ENCODE results near the gene TSFM. TPM values are rescaled to one million over a fixed set of nuclear protein-coding genes. Genes with fewer than 3 reads are reported as not detected.

TSFM gene
- total and polyA plus RNA-seq, 2 donors: 15.9 to 36.3 TPM

DNA sequence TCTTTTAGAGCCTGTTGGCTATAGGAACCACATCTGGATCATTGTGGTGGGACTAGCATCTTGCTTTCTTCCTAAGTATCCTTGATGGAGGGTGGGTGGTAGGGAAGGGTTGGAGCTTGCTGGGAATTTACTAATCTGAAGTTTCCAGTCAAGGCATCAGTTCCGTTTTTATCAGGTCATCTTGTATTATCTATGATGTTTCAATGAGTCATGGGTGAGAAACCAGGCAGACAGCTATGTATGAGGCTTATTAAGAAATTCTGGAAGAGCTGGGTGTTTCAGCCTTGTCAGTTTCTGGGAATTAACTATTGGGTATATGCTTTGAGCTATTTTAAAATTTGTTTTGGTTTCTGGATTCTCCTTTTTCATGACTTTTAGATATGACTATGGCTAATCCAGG lies 11.3 kb downstream of the TSFM start:
- no peak for DNase-seq (ENCODE audit: extremely low spot score)
- Histone ChIP-seq H3K4me3 (ENCODE audit: low read depth, low read length) (no peak overlapping the region), H3K4me1 (ENCODE audit: insufficient read depth) (no peaks in the 10 kb centered on the region), H3K36me3 (ENCODE audit: insufficient read depth) (peaks cover 2% of the 10 kb centered on the region), H3K27ac (ENCODE audit: low read depth) (no peak overlapping the region)
- 52% methylated on average over 1 of the region's 1 CpG for WGBS

- Histone ChIP-seq H3K4me3 (ENCODE audit: low read depth, low read length) (no peak overlapping the region), H3K4me1 (ENCODE audit: insufficient read depth) (no peaks in the 10 kb centered on the region), H3K27ac (ENCODE audit: low read depth) (no peak overlapping the region), H3K36me3 (ENCODE audit: insufficient read depth) (peaks cover 2% of the 10 kb centered on the region)
- no peak for DNase-seq (ENCODE audit: extremely low spot score)
- WGBS: 93% methylated on average over 6 of the region's 6 CpGs
Measured at GRCh38 chr12:57795354-57795753, 12.8 kb downstream of the TSFM start.

DNA sequence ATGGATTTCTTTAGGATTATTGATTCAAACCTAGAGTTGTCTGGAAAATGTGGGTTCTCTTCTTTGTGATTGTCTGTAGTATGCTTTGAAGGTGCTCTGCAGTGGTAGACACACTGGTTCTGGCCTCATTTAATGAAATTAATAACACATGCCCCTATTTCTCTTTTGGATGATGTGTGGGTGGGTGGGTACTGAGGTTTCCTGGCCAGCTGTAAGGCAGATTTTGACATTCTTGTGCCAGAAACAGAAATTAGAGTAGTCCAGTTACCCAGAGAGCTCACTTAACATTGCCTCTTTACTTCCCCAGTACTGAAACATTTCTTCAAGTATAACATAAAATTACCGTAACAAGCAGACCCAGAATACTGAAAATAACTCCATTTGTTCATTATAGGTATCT lies 14.4 kb downstream of the TSFM start:
- Histone ChIP-seq H3K4me3 (ENCODE audit: low read depth, low read length) (no peak overlapping the region), H3K4me1 (ENCODE audit: insufficient read depth) (no peaks in the 10 kb centered on the region), H3K27ac (ENCODE audit: low read depth) (no peak overlapping the region), H3K36me3 (ENCODE audit: insufficient read depth) (peaks cover 2% of the 10 kb centered on the region)
- WGBS: 97% methylated on average over 1 of the region's 1 CpG
- DNase-seq (ENCODE audit: extremely low spot score): no peak

- no peaks in the 10 kb centered on the region for H3K4me1 ChIP-seq (ENCODE audit: insufficient read depth)
- peaks cover 2% of the 10 kb centered on the region for H3K36me3 ChIP-seq (ENCODE audit: insufficient read depth)
- H3K27ac ChIP-seq (ENCODE audit: low read depth): no peak overlapping the region
- no peak overlapping the region for H3K4me3 ChIP-seq (ENCODE audit: low read depth, low read length)
- WGBS: 97% methylated on average over 1 of the region's 1 CpG
- DNase-seq (ENCODE audit: extremely low spot score): no peak
Measured at GRCh38 chr12:57797933-57798332, 15.3 kb downstream of the TSFM start.

- no peak overlapping the region for H3K4me3 ChIP-seq (ENCODE audit: low read depth, low read length)
- H3K27ac ChIP-seq (ENCODE audit: low read depth): no peak overlapping the region
- 97% methylated on average over 3 of the region's 3 CpGs for WGBS
- DNase-seq (ENCODE audit: extremely low spot score): no peak
- peaks cover 2% of the 10 kb centered on the region for H3K36me3 ChIP-seq (ENCODE audit: insufficient read depth)
- no peaks in the 10 kb centered on the region for H3K4me1 ChIP-seq (ENCODE audit: insufficient read depth)
Measured at GRCh38 chr12:57800965-57801364, 18.4 kb downstream of the TSFM start.

DNA sequence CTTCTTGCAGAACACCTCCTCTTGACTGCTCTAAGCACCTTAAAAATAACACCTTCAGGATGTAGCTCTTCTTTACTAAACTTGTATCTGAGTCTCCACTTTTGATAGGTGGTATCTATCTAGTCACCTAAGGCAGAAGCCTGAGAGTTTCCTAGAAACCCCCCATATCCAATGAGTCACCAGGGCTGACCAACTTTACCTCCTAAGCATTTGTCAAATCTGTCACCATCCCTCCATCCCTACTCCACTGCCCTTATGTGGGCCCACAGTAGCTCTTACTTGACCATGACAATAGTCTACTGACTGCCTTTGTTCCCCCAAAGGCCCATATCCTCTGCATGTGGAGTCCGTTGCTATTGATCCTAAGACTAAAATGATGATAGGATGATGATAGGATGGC lies 20.0 kb downstream of the TSFM start:
- WGBS: 97% methylated on average over 1 of the region's 1 CpG
- H3K27ac ChIP-seq (ENCODE audit: low read depth): no peak overlapping the region
- no peak overlapping the region for H3K4me3 ChIP-seq (ENCODE audit: low read depth, low read length)
- no peaks in the 10 kb centered on the region for H3K36me3 ChIP-seq (ENCODE audit: insufficient read depth)
- DNase-seq (ENCODE audit: extremely low spot score): no peak
- no peaks in the 10 kb centered on the region for H3K4me1 ChIP-seq (ENCODE audit: insufficient read depth)

- DNase-seq (ENCODE audit: extremely low spot score): no peak
- WGBS: 41% methylated on average over 9 of the region's 9 CpGs
- Histone ChIP-seq H3K36me3 (ENCODE audit: insufficient read depth) (no peaks in the 10 kb centered on the region), H3K4me1 (ENCODE audit: insufficient read depth) (no peaks in the 10 kb centered on the region), H3K27ac (ENCODE audit: low read depth) (no peak overlapping the region), H3K4me3 (ENCODE audit: low read depth, low read length) (no peak overlapping the region)
Measured at GRCh38 chr12:57803319-57803893, 20.8 kb downstream of the TSFM start.

DNA sequence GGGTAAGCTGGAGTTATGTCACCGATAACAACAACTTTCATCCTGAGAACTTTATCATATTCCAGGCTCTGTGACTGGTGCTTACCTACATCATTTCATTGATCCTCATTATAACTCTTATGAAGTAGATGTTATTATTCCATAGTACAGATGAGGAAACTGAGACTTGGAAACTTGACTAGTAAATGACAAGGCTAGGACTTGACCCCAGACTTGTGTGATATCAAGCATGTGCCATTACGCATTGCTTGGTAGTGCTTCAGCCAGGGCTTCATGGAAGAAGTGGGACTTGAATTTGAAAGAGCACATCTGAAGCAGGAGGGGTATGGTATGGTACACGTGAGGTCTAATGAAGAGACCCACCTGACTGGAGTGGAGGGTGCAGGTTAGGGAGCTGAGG lies 24.1 kb downstream of the TSFM start:
- Histone ChIP-seq H3K4me3 (ENCODE audit: low read depth, low read length) (no peak overlapping the region), H3K4me1 (ENCODE audit: insufficient read depth) (no peaks in the 10 kb centered on the region), H3K27ac (ENCODE audit: low read depth) (no peak overlapping the region), H3K36me3 (ENCODE audit: insufficient read depth) (no peaks in the 10 kb centered on the region)
- no peak for DNase-seq (ENCODE audit: extremely low spot score)
- whole genome bisulfite sequencing: 97% methylated on average over 3 of the region's 3 CpGs

DNA sequence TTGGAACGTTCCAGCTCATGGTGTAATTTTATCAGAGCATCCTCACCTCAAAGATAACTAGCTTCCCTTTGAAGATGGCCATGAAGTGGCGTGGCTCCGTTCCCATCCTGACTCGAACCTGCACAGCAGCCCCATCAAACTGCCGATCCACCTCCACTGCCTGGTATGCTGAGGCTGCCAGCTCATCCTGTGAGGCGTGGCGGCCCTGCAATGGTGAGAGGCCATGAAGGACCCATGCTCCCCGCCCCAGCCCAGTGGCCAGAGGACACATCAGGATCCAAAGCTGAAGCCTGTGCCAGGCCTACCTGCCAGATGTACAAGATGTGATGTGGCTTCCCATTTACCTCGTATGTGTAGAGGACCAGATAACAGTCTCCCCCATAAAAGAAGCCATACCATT lies 24.7 kb downstream of the TSFM start:
- no peak overlapping the region for H3K27ac ChIP-seq (ENCODE audit: low read depth)
- H3K4me3 ChIP-seq (ENCODE audit: low read depth, low read length): no peak overlapping the region
- no peaks in the 10 kb centered on the region for H3K36me3 ChIP-seq (ENCODE audit: insufficient read depth)
- DNase-seq (ENCODE audit: extremely low spot score): no peak
- no peaks in the 10 kb centered on the region for H3K4me1 ChIP-seq (ENCODE audit: insufficient read depth)
- WGBS: 93% methylated on average over 9 of the region's 9 CpGs

DNA sequence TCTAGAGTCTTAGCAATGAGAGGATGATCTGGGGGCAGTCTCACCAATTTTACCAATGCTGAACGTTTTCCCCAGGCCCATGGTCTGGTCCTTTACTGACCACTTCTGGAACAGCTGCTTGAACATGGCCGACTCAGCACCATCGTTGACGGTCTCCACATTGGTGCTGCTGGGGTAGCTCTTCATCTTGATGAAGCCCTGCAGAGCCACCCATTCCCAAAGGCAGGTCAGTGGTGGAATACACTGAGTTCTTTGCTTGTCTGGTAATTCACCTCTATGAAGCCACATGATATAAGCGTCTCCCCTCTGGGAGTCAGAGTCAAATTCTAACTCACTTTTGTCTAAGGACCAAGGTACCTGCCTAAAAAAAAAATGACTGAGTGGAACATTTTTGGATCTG lies 25.8 kb downstream of the TSFM start:
- 88% methylated on average over 5 of the region's 5 CpGs for WGBS
- Histone ChIP-seq H3K36me3 (ENCODE audit: insufficient read depth) (no peaks in the 10 kb centered on the region), H3K4me3 (ENCODE audit: low read depth, low read length) (no peak overlapping the region), H3K4me1 (ENCODE audit: insufficient read depth) (no peaks in the 10 kb centered on the region), H3K27ac (ENCODE audit: low read depth) (no peak overlapping the region)
- no peak for DNase-seq (ENCODE audit: extremely low spot score)

GRCh38 chr12:57809425-57809824 lies 26.8 kb downstream of the TSFM start:
- no peaks in the 10 kb centered on the region for H3K4me1 ChIP-seq (ENCODE audit: insufficient read depth)
- H3K4me3 ChIP-seq (ENCODE audit: low read depth, low read length): no peak overlapping the region
- no peak overlapping the region for H3K27ac ChIP-seq (ENCODE audit: low read depth)
- DNase-seq (ENCODE audit: extremely low spot score): no peak
- H3K36me3 ChIP-seq (ENCODE audit: insufficient read depth): no peaks in the 10 kb centered on the region
- WGBS: 93% methylated on average over 3 of the region's 3 CpGs

- H3K36me3 ChIP-seq (ENCODE audit: insufficient read depth): no peaks in the 10 kb centered on the region
Measured at GRCh38 chr12:57810450-57810849, 27.9 kb downstream of the TSFM start.

GRCh38 chr12:57811028-57811755 lies 28.6 kb downstream of the TSFM start:
- H3K36me3 ChIP-seq (ENCODE audit: insufficient read depth): no peaks in the 10 kb centered on the region
- DNase-seq (ENCODE audit: extremely low spot score): no peak

More at GRCh38 chr12:57810450-57810849, 27.9 kb downstream of the TSFM start:
- 92% methylated on average over 5 of the region's 5 CpGs for WGBS
- H3K4me1 ChIP-seq (ENCODE audit: insufficient read depth): no peaks in the 10 kb centered on the region
- H3K27ac ChIP-seq (ENCODE audit: low read depth): no peak overlapping the region
- no peak overlapping the region for H3K4me3 ChIP-seq (ENCODE audit: low read depth, low read length)
- no peak for DNase-seq (ENCODE audit: extremely low spot score)

DNA sequence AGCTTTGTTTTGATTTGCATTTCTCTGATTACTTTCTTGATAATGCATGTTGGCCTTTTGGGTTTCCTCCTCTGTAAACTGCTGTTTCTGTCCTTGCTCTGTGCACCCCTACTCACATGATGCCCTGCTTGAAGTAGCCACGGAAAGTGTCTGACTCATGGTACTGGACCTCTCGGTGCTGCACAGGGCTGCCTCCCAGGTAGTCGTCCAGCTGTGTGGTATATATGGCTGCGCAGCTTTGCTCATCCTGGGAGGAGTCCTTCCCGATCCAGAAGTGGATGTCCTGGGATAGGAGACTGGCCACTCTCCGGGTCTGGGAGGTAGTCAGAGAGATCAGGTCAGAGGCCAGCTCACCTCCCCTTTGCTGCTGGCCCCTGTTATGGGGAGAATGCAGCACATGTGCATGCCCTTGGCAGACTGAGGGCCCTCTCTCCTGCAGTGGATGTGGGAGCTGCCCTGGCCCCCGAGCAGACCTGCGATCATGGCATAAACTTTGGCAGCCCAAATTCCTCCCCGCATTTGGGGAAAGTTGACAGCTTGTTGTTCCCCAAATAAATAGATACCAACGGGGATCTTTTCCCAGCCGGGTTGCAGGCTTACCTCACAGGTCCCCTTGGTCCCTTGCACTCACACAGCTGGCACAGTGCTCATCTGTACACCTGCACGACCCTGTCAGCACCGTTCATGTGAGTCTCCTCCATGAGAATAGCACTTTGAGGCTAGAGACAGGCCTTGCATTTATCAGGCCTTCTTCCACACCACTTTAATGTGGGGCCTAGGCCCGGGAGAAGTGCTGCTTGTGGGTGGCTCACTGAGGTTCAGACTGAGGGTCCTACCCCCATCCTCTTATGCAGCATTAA lies 30.8 kb downstream of the TSFM start:
- no peak for DNase-seq (ENCODE audit: extremely low spot score)

More at GRCh38 chr12:57811028-57811755, 28.6 kb downstream of the TSFM start:
- H3K4me3 ChIP-seq (ENCODE audit: low read depth, low read length): no peak overlapping the region
- WGBS: 92% methylated on average over 10 of the region's 10 CpGs
- H3K4me1 ChIP-seq (ENCODE audit: insufficient read depth): no peaks in the 10 kb centered on the region
- H3K27ac ChIP-seq (ENCODE audit: low read depth): no peak overlapping the region

More for the DNA sequence above, 30.8 kb downstream of the TSFM start:
- no peak overlapping the region for H3K27ac ChIP-seq (ENCODE audit: low read depth)
- no peaks in the 10 kb centered on the region for H3K4me1 ChIP-seq (ENCODE audit: insufficient read depth)
- no peaks in the 10 kb centered on the region for H3K36me3 ChIP-seq (ENCODE audit: insufficient read depth)
- no peak overlapping the region for H3K4me3 ChIP-seq (ENCODE audit: low read depth, low read length)
- 85% methylated on average over 14 of the region's 14 CpGs for whole genome bisulfite sequencing
